HG03066 (cell line): ENCODE results near the gene CENPC.
"Not testable (repeated sequence)": the region's sequence is repeated elsewhere in the genome, so short reads cannot be mapped to it uniquely, and the experiment has no call there.

Source experiments
- ATAC-seq: cut with Tn5 transposase; IDR thresholded peaks from one replicate; pipeline ENCODE4 v1.9.1; 2021; ENCODE audit warnings: low read depth; ENCODE audit not compliant: unreplicated experiment

CENPC gene

DNA sequence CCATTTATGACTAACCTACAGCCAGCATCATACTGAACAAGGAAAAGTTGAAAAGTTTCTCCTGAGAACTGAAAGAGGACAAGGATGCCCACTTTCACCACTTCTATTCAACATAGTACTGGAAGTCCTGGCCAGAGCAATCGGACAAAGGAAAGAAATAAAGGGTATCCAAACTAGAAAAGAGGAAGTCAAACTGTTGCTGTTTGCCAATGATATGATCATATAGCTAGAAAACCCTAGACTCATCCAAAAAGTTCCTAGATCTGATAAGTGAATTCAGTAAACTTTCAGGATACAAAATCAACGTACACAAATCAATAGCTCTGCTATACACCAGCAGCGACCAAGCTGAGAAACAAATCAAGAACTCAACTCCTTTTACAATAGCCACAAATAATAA, 64.5 kb downstream of the CENPC start:
- no peak for ATAC-seq

- no peak for ATAC-seq
Measured at GRCh38 chr4:67475155-67475554, 70.1 kb downstream of the CENPC start.

GRCh38 chr4:67470871-67471270, 74.4 kb downstream of the CENPC start:
- no peak for ATAC-seq

- ATAC-seq = no peak
Measured at GRCh38 chr4:67468830-67469229, 76.5 kb downstream of the CENPC start.

GRCh38 chr4:67466751-67467150, 78.6 kb downstream of the CENPC start:
- no peak for ATAC-seq

GRCh38 chr4:67465763-67466052, 79.6 kb downstream of the CENPC start:
- no peak for ATAC-seq

GRCh38 chr4:67465032-67465762, 80.1 kb downstream of the CENPC start:
- ATAC-seq = no peak

DNA sequence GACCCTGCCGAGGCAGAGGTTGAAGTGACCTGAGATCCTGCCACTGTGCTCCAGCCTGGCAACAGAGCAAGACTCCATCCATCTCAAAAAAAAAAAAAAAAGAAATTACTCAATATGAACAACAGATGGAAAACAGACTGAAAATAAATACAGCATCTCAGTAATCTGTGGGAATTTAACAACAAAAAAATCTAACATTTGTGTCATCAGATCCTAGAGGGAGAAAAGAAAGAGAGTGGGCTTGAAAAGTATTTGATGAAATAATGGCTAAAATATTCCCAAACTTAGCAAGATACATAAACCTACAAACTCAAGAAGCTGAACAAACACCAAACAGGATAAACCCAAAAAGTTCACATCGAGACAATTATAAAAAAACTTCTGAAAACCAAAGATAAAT, 84.7 kb downstream of the CENPC start:
- ATAC-seq = no peak

- no peak for ATAC-seq
Measured at GRCh38 chr4:67459164-67459563, 86.1 kb downstream of the CENPC start.

- ATAC-seq = no peak
Measured at GRCh38 chr4:67456577-67457196, 88.6 kb downstream of the CENPC start.

- not testable (repeated sequence) for ATAC-seq
Measured at GRCh38 chr4:67452846-67453205, 92.5 kb downstream of the CENPC start.

GRCh38 chr4:67452100-67452845, 93.0 kb downstream of the CENPC start:
- no peak for ATAC-seq

- ATAC-seq = no peak
Measured at GRCh38 chr4:67451464-67451863, 93.8 kb downstream of the CENPC start.

GRCh38 chr4:67448621-67449020, 96.7 kb downstream of the CENPC start:
- ATAC-seq = no peak

GRCh38 chr4:67447873-67448272, 97.4 kb downstream of the CENPC start:
- no peak for ATAC-seq

GRCh38 chr4:67446811-67447210, 98.5 kb downstream of the CENPC start:
- ATAC-seq = no peak

DNA sequence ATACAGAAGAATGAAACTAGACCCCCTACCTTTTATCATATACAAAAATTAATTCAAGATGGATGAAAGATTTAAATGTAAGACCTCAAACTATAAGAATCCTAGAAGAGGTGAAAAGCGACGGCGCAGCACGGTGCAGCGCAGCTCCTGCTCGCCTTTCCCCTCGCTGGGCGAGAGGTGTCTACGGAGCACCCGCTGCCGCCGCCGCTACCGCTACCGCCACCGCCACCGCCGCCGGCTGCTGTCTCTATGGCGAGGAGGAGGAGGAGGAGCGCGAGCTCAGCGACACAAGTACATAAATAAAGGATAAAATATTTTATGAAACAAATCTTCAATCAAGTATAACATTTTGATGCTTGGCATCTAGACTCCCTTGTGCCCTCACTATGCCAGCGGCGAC, 99.4 kb downstream of the CENPC start:
- not testable (repeated sequence) for ATAC-seq

GRCh38 chr4:67438975-67439374, 106.3 kb downstream of the CENPC start:
- no peak for ATAC-seq

DNA sequence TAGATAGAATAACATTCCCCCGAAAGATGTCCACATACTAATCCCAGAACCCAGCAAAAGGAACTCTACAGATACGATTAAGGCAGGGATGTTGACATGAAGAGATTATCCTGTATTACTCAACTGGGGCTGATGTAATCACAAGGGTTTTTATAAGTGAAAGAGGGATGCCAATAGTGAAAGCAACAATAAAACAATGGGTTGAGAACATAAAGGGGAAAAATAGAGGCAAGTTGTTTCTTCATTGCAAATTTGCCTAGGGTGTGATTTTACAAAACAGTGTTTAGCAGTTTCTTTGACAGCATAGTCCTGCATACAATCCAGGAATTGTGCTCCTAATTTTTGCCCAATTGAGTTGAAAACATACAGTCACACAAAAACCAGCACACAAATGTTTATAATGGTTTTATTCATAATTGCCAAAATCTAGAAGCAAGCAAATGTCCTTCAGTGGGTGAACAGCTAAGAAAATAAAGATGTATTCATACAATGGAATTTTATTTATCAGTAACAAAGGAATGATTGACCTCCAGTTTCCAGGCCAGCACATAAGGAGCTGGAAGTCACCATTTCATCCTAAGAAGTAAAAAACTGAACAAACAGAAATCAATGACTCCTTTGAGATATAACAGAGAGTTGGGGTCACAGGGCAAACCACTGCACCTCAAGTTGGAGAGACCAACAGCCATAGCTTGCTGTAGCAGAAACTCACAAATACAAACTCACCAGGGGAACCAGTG, 107.2 kb downstream of the CENPC start:
- ATAC-seq = no peak

GRCh38 chr4:67436742-67437141, 108.6 kb downstream of the CENPC start:
- no peak for ATAC-seq

- no peak for ATAC-seq
Measured at GRCh38 chr4:67430989-67431388, 114.3 kb downstream of the CENPC start.
